Neural progenitor cell (in vitro differentiated cells): Measurements from ENCODE around the gene ENPP1. TPM values are rescaled to one million over a fixed set of nuclear protein-coding genes. Genes with fewer than 3 reads are reported as not detected.

Experiments
- DNase-seq: peaks from one replicate; pipeline ENCODE4 v3.0.0-alpha.2; 2016; ENCODE audit warnings: low spot score
- H2AFZ ChIP-seq: fragments of 200-600 bp; sonication (generic); replicated peaks from 2 replicates; pipeline ENCODE4 v1.6.1; 2016; ENCODE audit warnings: antibody characterized with exemption
- H3F3A ChIP-seq: fragments of 200-600 bp; sonication (generic); 2 replicates; pipeline ENCODE4 v1.6.1; 2016; ENCODE audit warnings: antibody characterized with exemption, low read depth
- H3K27ac ChIP-seq: fragments of 200-600 bp; sonication (generic); 2 replicates; pipeline ENCODE4 v1.5.1; 2016; ENCODE audit warnings: mild to moderate bottlenecking
- H3K27me3 ChIP-seq: fragments of 200-600 bp; sonication (generic); 2 replicates; pipeline ENCODE4 v1.6.1; 2016; ENCODE audit warnings: mild to moderate bottlenecking, moderate library complexity
- H3K36me3 ChIP-seq: fragments of 200-600 bp; sonication (generic); 2 replicates; pipeline ENCODE4 v1.5.1; 2016
- H3K4me1 ChIP-seq: fragments of 200-600 bp; sonication (generic); 2 replicates; pipeline ENCODE4 v1.6.1; 2016; ENCODE audit warnings: mixed run types
- H3K4me2 ChIP-seq: fragments of 200-600 bp; sonication (generic); 2 replicates; pipeline ENCODE4 v1.6.1; 2016
- H3K4me3 ChIP-seq: fragments of 200-600 bp; sonication (generic); 2 replicates; pipeline ENCODE4 v1.5.1; 2016
- H3K79me2 ChIP-seq: fragments of 200-600 bp; sonication (generic); 2 replicates; pipeline ENCODE4 v1.6.1; 2016; ENCODE audit warnings: low read depth
- H3K9ac ChIP-seq: fragments of 200-600 bp; sonication (generic); 2 replicates; pipeline ENCODE4 v1.6.1; 2016
- H3K9me3 ChIP-seq: fragments of 200-600 bp; sonication (generic); 2 replicates; pipeline ENCODE4 v1.5.1; 2016; ENCODE audit warnings: low read depth
- H4K20me1 ChIP-seq: fragments of 200-600 bp; sonication (generic); 2 replicates; pipeline ENCODE4 v1.6.1; 2016; ENCODE audit warnings: low read depth
- H3K27ac Mint-ChIP-seq: 3 replicates; pipeline ENCODE4 v1.8.0; 2021; ENCODE audit warnings: mixed read lengths
- H3K27me3 Mint-ChIP-seq: 2 replicates; pipeline ENCODE4 v1.8.0; 2022; ENCODE audit warnings: low read depth, mild to moderate bottlenecking, inconsistent platforms, moderate library complexity, mixed read lengths; ENCODE audit not compliant: insufficient read depth
- H3K36me3 Mint-ChIP-seq: 3 replicates; pipeline ENCODE4 v1.8.0; 2021; ENCODE audit warnings: mixed read lengths
- H3K4me1 Mint-ChIP-seq: 3 replicates; pipeline ENCODE4 v1.8.0; 2021; ENCODE audit warnings: mixed read lengths
- H3K4me3 Mint-ChIP-seq: 3 replicates; pipeline ENCODE4 v1.8.0; 2021; ENCODE audit warnings: mild to moderate bottlenecking, moderate library complexity, mixed read lengths
- H3K9me3 Mint-ChIP-seq: 3 replicates; pipeline ENCODE4 v1.8.0; 2020; ENCODE audit warnings: mixed read lengths
- CTCF ChIP-seq: fragments of 200-600 bp; sonication (generic); IDR thresholded peaks from 2 replicates; pipeline ENCODE4 v1.5.1; 2017; ENCODE audit warnings: antibody characterized with exemption, mild to moderate bottlenecking
- EZH2 ChIP-seq: fragments of 200-600 bp; sonication (generic); IDR thresholded peaks from 2 replicates; pipeline ENCODE4 v1.6.1; 2017; ENCODE audit warnings: antibody characterized with exemption, mild to moderate bottlenecking, moderate library complexity
- EZH2phosphoT487 ChIP-seq: fragments of 200-600 bp; sonication (generic); IDR thresholded peaks from 2 replicates; pipeline ENCODE4 v1.6.1; 2017; ENCODE audit warnings: antibody characterized with exemption
- total RNA-seq: library from RNA; depleted of rRNA; stranded (reverse); fragments of >200 nt; gene quantifications from 2 replicates; pipeline ENCODE4 v1.2.3, GENCODE V29; 2015; ENCODE audit warnings: low replicate concordance

The ENPP1 gene
- total RNA-seq, 1 donor from 2014 or later, result 9.7 TPM

GRCh38 chr6:131792091-131792496, 15.7 kb upstream of the ENPP1 start:
- no peak overlapping the region for H3K4me3 Mint-ChIP-seq
- H4K20me1 ChIP-seq, result no peaks in the 10 kb centered on the region
- peaks cover 15% of the 10 kb centered on the region for H3K4me1 Mint-ChIP-seq
- peak overlapping the region; percentile 12 for H2AFZ ChIP-seq
- H3K4me2 ChIP-seq, result no peak overlapping the region
- H3K27ac ChIP-seq, result no peak overlapping the region
- H3K79me2 ChIP-seq, result no peaks in the 10 kb centered on the region
- no peaks in the 10 kb centered on the region for H3K36me3 ChIP-seq
- TF ChIP-seq EZH2 (no peak), EZH2phosphoT487 (no peak), CTCF (peak; percentile 31)
- no peaks in the 10 kb centered on the region for H3F3A ChIP-seq
- H3K9ac ChIP-seq, result no peak overlapping the region
- peaks cover 11% of the 10 kb centered on the region for H3K4me1 ChIP-seq
- no peak overlapping the region for H3K27ac Mint-ChIP-seq
- H3K36me3 Mint-ChIP-seq, result no peaks in the 10 kb centered on the region
- DNase-seq, result peak; percentile 52
- no peaks in the 10 kb centered on the region for H3K27me3 ChIP-seq
- no peak overlapping the region for H3K4me3 ChIP-seq
- H3K9me3 Mint-ChIP-seq, result no peaks in the 10 kb centered on the region
- H3K27me3 Mint-ChIP-seq, result peaks cover 4% of the 10 kb centered on the region
- H3K9me3 ChIP-seq, result no peaks in the 10 kb centered on the region

DNA sequence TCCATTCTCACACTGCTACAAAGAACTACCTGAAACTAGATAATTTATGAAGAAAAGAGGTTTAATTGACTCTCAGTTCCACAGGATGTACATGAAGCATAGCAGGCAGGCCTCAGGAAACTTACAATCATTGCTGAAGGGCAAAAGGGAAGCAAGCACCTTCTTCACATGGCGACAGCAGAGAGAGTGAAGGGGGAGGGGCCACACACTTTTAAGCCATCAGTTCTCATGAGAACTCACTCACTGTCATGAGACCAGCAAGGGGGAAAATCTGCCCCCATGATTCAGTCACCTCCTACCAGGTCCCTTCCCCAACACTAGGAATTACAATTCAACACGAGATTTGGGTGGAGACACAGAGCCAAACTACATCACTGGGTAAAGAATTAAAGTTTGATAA, 12.5 kb upstream of the ENPP1 start:
- Histone ChIP-seq H4K20me1 (no peaks in the 10 kb centered on the region), H3K27ac (no peak overlapping the region), H3K27me3 (no peaks in the 10 kb centered on the region), H3K4me1 (peaks cover 11% of the 10 kb centered on the region), H2AFZ (peak overlapping the region; percentile 72), H3K36me3 (no peaks in the 10 kb centered on the region), H3K9me3 (no peaks in the 10 kb centered on the region), H3K4me2 (no peak overlapping the region), H3K9ac (no peak overlapping the region), H3K79me2 (no peaks in the 10 kb centered on the region), H3K4me3 (no peak overlapping the region), H3F3A (no peaks in the 10 kb centered on the region)
- no peaks in the 10 kb centered on the region for H3K9me3 Mint-ChIP-seq
- H3K4me3 Mint-ChIP-seq, result no peak overlapping the region
- peaks cover 13% of the 10 kb centered on the region for H3K4me1 Mint-ChIP-seq
- no peak for DNase-seq
- H3K36me3 Mint-ChIP-seq, result no peaks in the 10 kb centered on the region
- TF ChIP-seq CTCF (no peak), EZH2 (no peak), EZH2phosphoT487 (no peak)
- H3K27me3 Mint-ChIP-seq, result peaks cover 4% of the 10 kb centered on the region
- no peak overlapping the region for H3K27ac Mint-ChIP-seq

DNA sequence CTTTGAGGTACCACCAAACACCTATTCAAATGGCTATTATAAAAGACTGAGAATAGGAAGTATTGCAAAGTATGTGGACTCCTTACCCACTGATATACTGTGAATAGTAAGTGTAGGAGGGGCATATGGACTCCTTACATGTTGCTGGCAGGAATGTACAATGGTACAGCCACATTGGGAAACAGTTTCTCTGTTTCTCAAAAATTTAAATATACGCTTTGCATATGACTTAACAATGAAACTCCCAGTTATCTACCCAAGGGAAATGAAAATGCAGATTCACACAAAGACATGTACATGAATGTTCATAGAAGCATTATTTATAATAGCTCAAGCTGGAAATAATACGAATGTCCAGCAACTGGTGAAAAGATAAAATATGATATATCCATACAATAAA, 5.5 kb upstream of the ENPP1 start:
- Histone ChIP-seq H2AFZ (no peak overlapping the region), H3K79me2 (no peaks in the 10 kb centered on the region), H3K9ac (no peak overlapping the region), H3K36me3 (no peaks in the 10 kb centered on the region), H3K9me3 (no peaks in the 10 kb centered on the region), H3K27ac (no peak overlapping the region), H3K4me2 (no peak overlapping the region), H3F3A (no peaks in the 10 kb centered on the region), H3K4me3 (no peak overlapping the region), H4K20me1 (no peaks in the 10 kb centered on the region), H3K27me3 (peaks cover 14% of the 10 kb centered on the region), H3K4me1 (peaks cover 3% of the 10 kb centered on the region)
- no peak for TF ChIP-seq EZH2
- no peak for TF ChIP-seq EZH2phosphoT487
- no peak for TF ChIP-seq CTCF
- H3K9me3 Mint-ChIP-seq, result peaks cover 4% of the 10 kb centered on the region
- DNase-seq, result no peak
- H3K27ac Mint-ChIP-seq, result no peak overlapping the region
- peaks cover 7% of the 10 kb centered on the region for H3K27me3 Mint-ChIP-seq
- H3K4me3 Mint-ChIP-seq, result no peak overlapping the region
- no peaks in the 10 kb centered on the region for H3K36me3 Mint-ChIP-seq
- peaks cover 5% of the 10 kb centered on the region for H3K4me1 Mint-ChIP-seq
